Measurements from ENCODE around the gene TTLL9.

- TF ChIP-seq CTCF (IDR thresholded peaks at IDR 0.05) (no peak), POLR2A (IDR thresholded peaks at IDR 0.05) (no peak)
Observed at GRCh38 chr20:31925631-31926030, 55.2 kb downstream of the TTLL9 start.

Measured in thyroid gland (tissue), 4 donors.